ENCODE data around the gene BEX2. TPM values are rescaled to one million over a fixed set of nuclear protein-coding genes. Genes with fewer than 3 reads are reported as not detected.

BEX2 gene
- polyA plus RNA-seq, 4 donors = 30.4 to 80.9 (median 73.8) TPM

DNA sequence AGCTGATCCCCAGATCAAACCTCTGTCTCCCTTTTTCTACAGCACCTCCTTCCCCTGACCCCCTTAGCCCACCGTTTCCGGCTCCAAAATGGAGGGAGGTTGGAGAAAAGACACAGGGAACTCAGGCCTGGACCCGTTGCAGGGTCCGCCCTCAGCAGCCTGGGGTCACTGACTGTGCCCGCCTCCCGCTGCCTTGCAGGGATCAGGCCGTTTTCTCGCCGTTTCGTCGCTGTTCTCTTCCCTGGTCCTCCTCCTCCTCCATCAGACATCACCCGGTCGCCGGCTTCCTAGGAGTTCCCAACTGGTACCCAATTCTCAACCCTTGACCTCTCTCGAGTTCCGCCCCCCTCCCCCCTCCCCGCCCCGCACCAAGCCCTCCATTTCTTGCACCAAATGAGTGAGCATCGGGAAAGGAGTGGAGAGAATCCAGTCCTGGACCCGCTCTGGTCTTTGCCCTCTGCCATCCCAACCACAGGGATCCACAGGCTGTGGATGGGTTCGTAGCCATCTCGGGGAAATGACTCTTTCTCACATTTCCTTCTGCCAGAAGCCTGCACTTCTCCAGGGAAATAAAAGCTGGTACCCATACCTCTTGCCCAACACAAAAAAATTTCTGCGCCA lies 34.7 kb downstream of the BEX2 start:
- no peak for DNase-seq (ENCODE audit: low read depth in 4 of 4, low spot score in 3 of 4)

DNA sequence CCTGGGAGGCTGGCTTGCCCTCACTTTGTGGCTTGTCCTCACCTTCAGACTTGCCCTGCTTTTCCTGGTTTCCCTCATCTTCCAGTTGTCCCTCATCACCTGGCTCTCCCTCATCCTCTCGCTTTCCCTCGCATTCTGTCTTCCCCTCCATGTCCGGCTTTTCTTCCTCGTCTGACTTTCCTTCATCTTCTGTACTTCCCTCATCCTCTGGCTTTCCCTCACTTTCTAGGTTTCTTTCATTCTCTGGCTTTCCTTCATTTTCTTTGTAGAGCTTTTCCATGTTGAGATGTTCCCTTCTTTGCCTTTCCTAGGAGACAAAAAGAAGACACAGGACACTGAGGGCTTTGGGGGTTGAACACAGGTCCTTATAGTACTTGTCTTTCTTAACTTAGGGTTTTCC lies 36.5 kb downstream of the BEX2 start:
- DNase-seq (ENCODE audit: low read depth in 4 of 4, low spot score in 3 of 4) = no peak

Other genes with a start within 250 kb of the BEX2 start
- 10 to 100 TPM; 17.1 to 67.2 (median 62.2) TPM for gene BEX1, start 246.8 kb downstream of the BEX2 start, polyA plus RNA-seq (ENCODE audit: insufficient read length in 4 of 4)
- under 1 TPM in 2 of 4 donors, not detected in 2; 0.08 to 0.24 TPM for gene NXF3, start 217.8 kb downstream of the BEX2 start, polyA plus RNA-seq (ENCODE audit: insufficient read length in 4 of 4)
- 100 to 1,000 TPM; 135 to 185 (median 159) TPM for gene BEX4, start 95.9 kb downstream of the BEX2 start, polyA plus RNA-seq (ENCODE audit: insufficient read length in 4 of 4)
- 100 to 1,000 TPM; 127 to 191 (median 158) TPM for gene TCEAL8, start 55.8 kb downstream of the BEX2 start, polyA plus RNA-seq (ENCODE audit: insufficient read length in 4 of 4)
- gene TCEAL5, start 34.2 kb downstream of the BEX2 start, polyA plus RNA-seq (ENCODE audit: insufficient read length in 4 of 4) = 10 to 100 TPM; 12.0 to 21.7 (median 16.5) TPM
- 10 to 100 TPM; 32.7 to 94.9 (median 48.4) TPM for gene TCEAL7, start 19.2 kb upstream of the BEX2 start, polyA plus RNA-seq (ENCODE audit: insufficient read length in 4 of 4)
- gene TCEAL9, start 45.5 kb upstream of the BEX2 start, polyA plus RNA-seq (ENCODE audit: insufficient read length in 4 of 4) = 100 to 1,000 TPM; 182 to 293 (median 251) TPM
- 100 to 1,000 TPM; 474 to 563 (median 505) TPM for gene BEX3, start 65.5 kb upstream of the BEX2 start, polyA plus RNA-seq (ENCODE audit: insufficient read length in 4 of 4)
- 1 to 10 TPM; 2.1 to 4.1 (median 2.6) TPM for gene RAB40A, start 208.5 kb upstream of the BEX2 start, polyA plus RNA-seq (ENCODE audit: insufficient read length in 4 of 4)